OCI-LY7 (cell line): ENCODE data around the gene CCDC15.

Source experiments
- CTCF ChIP-seq: fragments of 200-600 bp; sonication (generic); conservative IDR thresholded peaks from 2 replicates; pipeline ENCODE4 v1.5.1; 2014; ENCODE audit warnings: mild to moderate bottlenecking, antibody characterized with exemption, low read length, moderate library complexity, mixed read lengths
- EZH2phosphoT487 ChIP-seq: fragments of 200-600 bp; sonication (generic); IDR thresholded peaks from 2 replicates; pipeline ENCODE4 v1.6.1; 2018; ENCODE audit warnings: low read depth, borderline replicate concordance, mild to moderate bottlenecking, mixed run types, antibody characterized with exemption, low read length, moderate library complexity, mixed read lengths

GRCh38 chr11:125085301-125086081 lies 131.5 kb downstream of the CCDC15 start:
- TF ChIP-seq CTCF (peak; percentile 50), EZH2phosphoT487 (no peak)
